GM23338 (cell line): ENCODE data around the gene NPM3. TPM values are rescaled to one million over a fixed set of nuclear protein-coding genes. Genes with fewer than 3 reads are reported as not detected.
A peak's percentile ranks its signal among the peaks of the same experiment; 100 is the strongest.

Experiments
- ATAC-seq: fragments of 200-7000 bp; cut with Tn5 transposase; 3 replicates; pipeline ENCODE4 v1.9.1; 2020
- DNase-seq: peaks from one replicate; pipeline ENCODE4 v3.0.0-alpha.2; 2015; ENCODE audit warnings: low spot score
- H2AFZ ChIP-seq: fragments of 200-600 bp; sonication (generic); 2 replicates; pipeline ENCODE4 v1.8.0; 2016; ENCODE audit warnings: antibody characterized with exemption, mild to moderate bottlenecking, moderate library complexity
- H3F3A ChIP-seq: fragments of 200-600 bp; sonication (generic); replicated peaks from 2 replicates; pipeline ENCODE4 v1.8.0; 2017; ENCODE audit warnings: antibody characterized with exemption, mixed run types, low read depth
- H3K27ac ChIP-seq: fragments of 200-600 bp; sonication (generic); 2 replicates; pipeline ENCODE4 v1.6.1; 2016; ENCODE audit warnings: low read depth
- H3K27me3 ChIP-seq: fragments of 200-600 bp; sonication (generic); 2 replicates; pipeline ENCODE4 v1.8.0; 2016; ENCODE audit warnings: mild to moderate bottlenecking, mixed run types, moderate library complexity; ENCODE audit not compliant: insufficient read depth
- H3K36me3 ChIP-seq: fragments of 200-600 bp; sonication (generic); 2 replicates; pipeline ENCODE4 v1.8.0; 2016; ENCODE audit warnings: mild to moderate bottlenecking; ENCODE audit not compliant: insufficient read depth
- H3K4me1 ChIP-seq: fragments of 200-600 bp; sonication (generic); 2 replicates; pipeline ENCODE4 v1.8.0; 2016; ENCODE audit warnings: mild to moderate bottlenecking, moderate library complexity; ENCODE audit not compliant: insufficient read depth
- H3K4me2 ChIP-seq: fragments of 200-600 bp; sonication (generic); 2 replicates; pipeline ENCODE4 v1.7.1; 2017; ENCODE audit warnings: mixed run types
- H3K4me3 ChIP-seq: fragments of 200-600 bp; sonication (generic); 2 replicates; pipeline ENCODE4 v1.6.1; 2016; ENCODE audit warnings: mixed run types
- H3K79me2 ChIP-seq: fragments of 200-600 bp; sonication (generic); replicated peaks from 2 replicates; pipeline ENCODE4 v1.8.0; 2017; ENCODE audit warnings: mild to moderate bottlenecking; ENCODE audit not compliant: insufficient read depth
- H3K9me2 ChIP-seq: fragments of 200-600 bp; sonication (generic); 2 replicates; pipeline ENCODE4 v1.8.0; 2017; ENCODE audit not compliant: insufficient read depth
- H4K20me1 ChIP-seq: fragments of 200-600 bp; sonication (generic); replicated peaks from 2 replicates; pipeline ENCODE4 v1.8.0; 2017; ENCODE audit warnings: mild to moderate bottlenecking; ENCODE audit not compliant: insufficient read depth
- H3K27ac Mint-ChIP-seq: 2 replicates; pipeline ENCODE4 v1.8.0; 2020; ENCODE audit warnings: inconsistent platforms, mild to moderate bottlenecking, moderate library complexity, mixed read lengths
- H3K27me3 Mint-ChIP-seq: 3 replicates; pipeline ENCODE4 v1.8.0; 2022; ENCODE audit warnings: low read depth, mild to moderate bottlenecking, moderate library complexity, mixed read lengths, inconsistent platforms; ENCODE audit not compliant: insufficient read depth, poor library complexity
- H3K36me3 Mint-ChIP-seq: 3 replicates; pipeline ENCODE4 v1.8.0; 2021; ENCODE audit warnings: low read depth, mild to moderate bottlenecking, inconsistent platforms, moderate library complexity, mixed read lengths
- H3K4me1 Mint-ChIP-seq: 3 replicates; pipeline ENCODE4 v1.8.0; 2020; ENCODE audit warnings: mild to moderate bottlenecking, inconsistent platforms, mixed read lengths
- H3K4me3 Mint-ChIP-seq: 3 replicates; pipeline ENCODE4 v1.8.0; 2021; ENCODE audit warnings: moderate library complexity, mild to moderate bottlenecking, inconsistent platforms, mixed read lengths
- H3K9me3 Mint-ChIP-seq: 3 replicates; pipeline ENCODE4 v1.8.0; 2020; ENCODE audit warnings: moderate library complexity, mild to moderate bottlenecking, inconsistent platforms, mixed read lengths
- EZH2 ChIP-seq: fragments of 200-600 bp; sonication (generic); IDR thresholded peaks from one replicate; pipeline ENCODE4 v1.8.0; 2017; ENCODE audit warnings: antibody characterized with exemption, mild to moderate bottlenecking, low read depth; ENCODE audit not compliant: unreplicated experiment
- JUNB ChIP-seq: IDR thresholded peaks from one replicate; pipeline ENCODE4 v1.6.1; 2016; ENCODE audit warnings: antibody characterized with exemption; ENCODE audit not compliant: unreplicated experiment
- POLR2AphosphoS5 ChIP-seq: IDR thresholded peaks from 2 replicates; pipeline ENCODE4 v1.6.1; 2016; ENCODE audit warnings: antibody characterized with exemption, low read depth
- REST ChIP-seq: IDR thresholded peaks from one replicate; pipeline ENCODE4 v1.6.1; 2018; ENCODE audit warnings: antibody characterized with exemption; ENCODE audit not compliant: unreplicated experiment
- STAT1 ChIP-seq: IDR thresholded peaks from one replicate; pipeline ENCODE4 v1.6.1; 2016; ENCODE audit warnings: antibody characterized with exemption; ENCODE audit not compliant: unreplicated experiment
- ZNF462 ChIP-seq: fragments of 250-450 bp; sonication (Bioruptor Pico); IDR thresholded peaks from 2 replicates; pipeline ENCODE4 v1.5.0; 2020; ENCODE audit warnings: mild to moderate bottlenecking, moderate library complexity
- polyA plus RNA-seq: library from polyadenylated mRNA; unstranded; fragments of >200 nt; fragmentation: Nextera tagmentation; extraction: Ambion mirVana; gene quantifications from 2 replicates; pipeline ENCODE4 v1.2.1, GENCODE V29; 2016
- total RNA-seq: library from RNA; depleted of rRNA; stranded (reverse); fragments of >200 nt; shearing (Covaris generic); gene quantifications from 2 replicates; pipeline ENCODE4 v1.2.3, GENCODE V29; 2014
- TF ChIP-seq, protein P1 (sequence below): IDR thresholded peaks from 2 replicates; pipeline ENCODE4 v1.6.1; 2016; ENCODE audit warnings: antibody characterized with exemption

The NPM3 gene
- total and polyA plus RNA-seq, 2 experiments from 2014 or later: 31.5 to 258 TPM

- peak overlapping the region; percentile 85 for H2AFZ ChIP-seq
- ATAC-seq: no peak
- H3K27ac Mint-ChIP-seq: no peak overlapping the region
Observed at GRCh38 chr10:101831169-101831811, 48.0 kb upstream of the NPM3 start.

More at GRCh38 chr10:101831169-101831811, 48.0 kb upstream of the NPM3 start:
- Mint-ChIP-seq H3K27me3 (peaks cover 28% of the 10 kb centered on the region), H3K4me3 (peak overlapping the region; percentile 82), H3K36me3 (peaks cover 3% of the 10 kb centered on the region; the same call in 1 of the 3 replicates), H3K9me3 (no peaks in the 10 kb centered on the region; the same call in 1 of the 3 replicates), H3K4me1 (peaks cover 29% of the 10 kb centered on the region)
- H3K4me1 ChIP-seq: peaks cover 19% of the 10 kb centered on the region
- no peaks in the 10 kb centered on the region for H3K27me3 ChIP-seq
- no peaks in the 10 kb centered on the region for H3K36me3 ChIP-seq
- H3K79me2 ChIP-seq: no peaks in the 10 kb centered on the region
- H4K20me1 ChIP-seq: no peaks in the 10 kb centered on the region
- no peak for TF ChIP-seq POLR2AphosphoS5
- no peak for TF ChIP-seq REST
- TF ChIP-seq EZH2: no peak
- no peak for TF ChIP-seq ZNF462 (CRISPR knock-in tag)
- no peak for TF ChIP-seq JUNB
- no peak for TF ChIP-seq STAT1
- TF ChIP-seq, protein P1, sequence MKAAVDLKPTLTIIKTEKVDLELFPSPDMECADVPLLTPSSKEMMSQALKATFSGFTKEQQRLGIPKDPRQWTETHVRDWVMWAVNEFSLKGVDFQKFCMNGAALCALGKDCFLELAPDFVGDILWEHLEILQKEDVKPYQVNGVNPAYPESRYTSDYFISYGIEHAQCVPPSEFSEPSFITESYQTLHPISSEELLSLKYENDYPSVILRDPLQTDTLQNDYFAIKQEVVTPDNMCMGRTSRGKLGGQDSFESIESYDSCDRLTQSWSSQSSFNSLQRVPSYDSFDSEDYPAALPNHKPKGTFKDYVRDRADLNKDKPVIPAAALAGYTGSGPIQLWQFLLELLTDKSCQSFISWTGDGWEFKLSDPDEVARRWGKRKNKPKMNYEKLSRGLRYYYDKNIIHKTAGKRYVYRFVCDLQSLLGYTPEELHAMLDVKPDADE: no peak
- H3K4me2 ChIP-seq: peak overlapping the region; percentile 92
- no peak overlapping the region for H3K27ac ChIP-seq
- peak overlapping the region; percentile 64 for H3K4me3 ChIP-seq
- peaks cover 18% of the 10 kb centered on the region for H3F3A ChIP-seq
- H3K9me2 ChIP-seq: no peaks in the 10 kb centered on the region
- no peak for DNase-seq
